ENCODE results near the gene CFAP47. TPM values are rescaled to one million over a fixed set of nuclear protein-coding genes. Genes with fewer than 3 reads are reported as not detected.

Gene CFAP47
- total RNA-seq, 1 donor from 2014 or later = not detected

Other genes with a start within 250 kb of the CFAP47 start
- not detected for gene MAGEB16, start 121.4 kb upstream of the CFAP47 start, total RNA-seq

All from left ventricle myocardium inferior (tissue), 1 donor.